Endothelial cell of umbilical vein (primary cell): Measurements from ENCODE around the gene ADAM10. TPM values are rescaled to one million over a fixed set of nuclear protein-coding genes. Genes with fewer than 3 reads are reported as not detected.

Experiments used
- BruUV-seq: library from RNA; stranded (reverse); fragments of 400-500 nt; replicated peaks from 2 replicates; lab custom pipeline; 2021; lab: Mats Ljungman, UMichigan
- CTCF ChIA-PET: fragments of 300-600, 350-600 bp; sonication (Branson Sonifier 250); formaldehyde crosslinking; loops from one replicate; lab custom pipeline; 2021; ENCODE audit warnings: antibody characterized with exemption, inconsistent platforms; lab: Charles Lee
- POLR2A ChIA-PET: fragments of 300-600, 350-600 bp; sonication (Branson Sonifier 250); formaldehyde crosslinking; loops from one replicate; lab custom pipeline; 2021; ENCODE audit warnings: antibody characterized with exemption, inconsistent platforms; lab: Charles Lee
- DNase-seq: peaks from one replicate; pipeline ENCODE4 v3.0.0-alpha.2; 2011; ENCODE audit warnings: low read depth, low spot score
- FAIRE-seq: peaks from 2 replicates; lab custom pipeline; 2011; peaks lifted over from hg19 to GRCh38; lab: Jason Lieb, UNC
- H2AFZ ChIP-seq: 2 replicates; pipeline ENCODE4 v1.6.0; 2012; ENCODE audit warnings: low read depth, low read length, control low read depth, inconsistent platforms
- H3K27ac ChIP-seq: 2 replicates; pipeline ENCODE4 v1.5.1; 2011; ENCODE audit warnings: low read depth, mild to moderate bottlenecking, control low read depth, low read length, moderate library complexity; ENCODE audit not compliant: insufficient read depth
- H3K27me3 ChIP-seq, 2 experiments: 2 replicates each; pipeline versions ENCODE4 v1.6.0 to v1.6.1; 2011; ENCODE audit warnings: low read length in 2 of 2, mixed read lengths in 1 of 2; ENCODE audit not compliant: control insufficient read depth in 2 of 2, insufficient read depth in 2 of 2
- H3K36me3 ChIP-seq, 2 experiments: 2 replicates in 1 of 2; 3 replicates in 1 of 2; pipeline ENCODE4 v1.5.1; 2011; ENCODE audit warnings: low read length in 2 of 2, mild to moderate bottlenecking in 1 of 2, moderate library complexity in 1 of 2; ENCODE audit not compliant: control insufficient read depth in 2 of 2, insufficient read depth in 2 of 2; ENCODE audit errors: extremely low read depth in 1 of 2
- H3K4me1 ChIP-seq: 3 replicates; pipeline ENCODE4 v1.5.1; 2011; ENCODE audit warnings: mild to moderate bottlenecking, low read length; ENCODE audit not compliant: control insufficient read depth, insufficient read depth; ENCODE audit errors: extremely low read depth
- H3K4me2 ChIP-seq: 2 replicates; pipeline ENCODE4 v1.6.1; 2011; ENCODE audit warnings: low read length, control low read depth, mixed read lengths; ENCODE audit not compliant: insufficient read depth
- H3K4me3 ChIP-seq, 3 experiments: fragments of 200-600 bp in 1 of 3; sonication (generic), shearing (Covaris generic) in 1 of 3; replicated peaks in 1 of 3; 2 replicates each; pipeline ENCODE4 v1.5.1; 2011 to 2016; ENCODE audit warnings: control low read depth in 3 of 3, low read length in 3 of 3, mild to moderate bottlenecking in 2 of 3, inconsistent platforms in 1 of 3, low read depth in 1 of 3, moderate library complexity in 1 of 3; ENCODE audit not compliant: insufficient read depth in 1 of 3
- H3K79me2 ChIP-seq: 2 replicates; pipeline ENCODE4 v1.6.0; 2012; ENCODE audit warnings: low read length, inconsistent platforms; ENCODE audit not compliant: control insufficient read depth, insufficient read depth
- H3K9ac ChIP-seq: replicated peaks from 2 replicates; pipeline ENCODE3; 2011; ENCODE audit warnings: low read length, control low read depth; ENCODE audit not compliant: insufficient read depth; ENCODE audit errors: extremely low read depth
- H3K9me1 ChIP-seq: replicated peaks from 3 replicates; pipeline ENCODE4 v1.6.0; 2011; ENCODE audit warnings: mild to moderate bottlenecking, low read length; ENCODE audit not compliant: control insufficient read depth, insufficient read depth; ENCODE audit errors: extremely low read depth
- H3K9me3 ChIP-seq: replicated peaks from 2 replicates; pipeline ENCODE4 v1.5.1; 2012; ENCODE audit warnings: low read length, inconsistent platforms; ENCODE audit not compliant: control insufficient read depth, insufficient read depth
- H4K20me1 ChIP-seq: replicated peaks from 2 replicates; pipeline ENCODE3; 2011; ENCODE audit warnings: mild to moderate bottlenecking, low read length; ENCODE audit not compliant: control insufficient read depth, insufficient read depth; ENCODE audit errors: extremely low read depth
- EZH2 ChIP-seq: IDR thresholded peaks from 2 replicates; pipeline ENCODE4 v1.6.1; 2012; ENCODE audit warnings: borderline replicate concordance, low read depth, mild to moderate bottlenecking, moderate library complexity, low read length, inconsistent platforms; ENCODE audit not compliant: severe bottlenecking
- FOS ChIP-seq: IDR thresholded peaks from 2 replicates; pipeline ENCODE4 v1.6.1; 2011; ENCODE audit warnings: mild to moderate bottlenecking, low read length, moderate library complexity, borderline replicate concordance; ENCODE audit not compliant: insufficient read depth
- GATA2 ChIP-seq: IDR thresholded peaks from 2 replicates; pipeline ENCODE4 v1.7.0; 2011; ENCODE audit warnings: low read depth, mild to moderate bottlenecking, moderate library complexity, mixed read lengths, low read length; ENCODE audit not compliant: insufficient read length, insufficient read depth
- JUN ChIP-seq: IDR thresholded peaks from 2 replicates; pipeline ENCODE4 v1.6.1; 2011; ENCODE audit warnings: borderline replicate concordance, low read depth; ENCODE audit not compliant: insufficient read length, insufficient read depth
- MAX ChIP-seq: IDR thresholded peaks from 2 replicates; pipeline ENCODE4 v1.6.1; 2011; ENCODE audit not compliant: insufficient read depth, insufficient read length
- MYC ChIP-seq: IDR thresholded peaks from one replicate; pipeline ENCODE4 v1.6.1; 2011; ENCODE audit warnings: mild to moderate bottlenecking, low read depth, low read length
- POLR2A ChIP-seq: IDR thresholded peaks from 2 replicates; pipeline ENCODE4 v1.6.1; 2012; ENCODE audit warnings: low read depth, mild to moderate bottlenecking, control low read depth, low read length
- POLR2AphosphoS5 ChIP-seq: IDR thresholded peaks from 2 replicates; pipeline ENCODE4 v1.6.1; 2012; ENCODE audit warnings: low read depth, mild to moderate bottlenecking, control low read depth, low read length, moderate library complexity; ENCODE audit not compliant: insufficient read depth
- dilution Hi-C: fragments of 300-500 bp; cut with MboI; formaldehyde crosslinking; loops from one replicate; pipeline ENCODE4 v1.15.0; 2019; ENCODE audit warnings: low sequenced_read_pairs; ENCODE audit not compliant: extremely low pct_ligation_motif_present
- intact Hi-C: fragments of 100-400 bp; cut with micrococcal nuclease; formaldehyde crosslinking; loops from one replicate; pipeline ENCODE4 v1.10.0; 2022
- polyA plus RNA-seq, 4 experiments: library from polyadenylated mRNA; depleted of rRNA in 3 of 4; stranded (reverse) in 3 of 4; unstranded in 1 of 4; fragments of >200 nt; gene quantifications; 2 replicates each; pipeline versions ENCODE4 v1.2.1 to v1.2.3, GENCODE V29; 2011 to 2012; ENCODE audit warnings: missing spikeins in 1 of 4
- total RNA-seq: library from RNA; stranded (reverse); gene quantifications from 2 replicates; pipeline ENCODE4 v1.2.3, GENCODE V29; 2021
- TF ChIP-seq, protein P1 (sequence below), 2 donors: IDR thresholded peaks; 1 replicate in 1 of 2; 2 replicates in 1 of 2; pipeline ENCODE4 v1.5.1; 2011; ENCODE audit warnings: low read length in 2 of 2, mild to moderate bottlenecking in 2 of 2, moderate library complexity in 2 of 2, control low read depth in 1 of 2, inconsistent platforms in 1 of 2, low read depth in 1 of 2; ENCODE audit not compliant: insufficient read depth in 1 of 2; ENCODE audit errors: extremely low read depth in 1 of 2

ADAM10 gene
- total and polyA plus RNA-seq, 2 donors (not counting 3 experiments of a cell fraction or from before 2014, with no cell fraction given): 91.3 to 203 TPM

- Histone ChIP-seq H4K20me1 (no peaks in the 10 kb centered on the region), H3K79me2 (no peaks in the 10 kb centered on the region), H3K4me1 (no peaks in the 10 kb centered on the region), H3K9me3 (no peaks in the 10 kb centered on the region), H3K27me3 (no peaks in the 10 kb centered on the region), H3K36me3 (peaks cover 0 to 2% of the 10 kb centered on the region in 2 experiments), H3K27ac (no peak overlapping the region), H3K9ac (no peak overlapping the region), H3K9me1 (no peaks in the 10 kb centered on the region), H3K4me3 (no peak overlapping the region), H2AFZ (no peak overlapping the region), H3K4me2 (no peak overlapping the region)
- TF ChIP-seq GATA2: no peak
- CTCF ChIA-PET: interaction anchor here (0.7 to 1.1 kb wide), 2 partner anchors 20 to 175 kb away, joined by 3 read pairs; no protein-coding TSS in a partner anchor
- DNase-seq: no peak
- dilution Hi-C loops: no loop called here
- POLR2A ChIA-PET: no interaction called here
- BruUV-seq: TSS peak; percentile 38
- intact Hi-C loops: no loop called here
- no peak for FAIRE-seq
These were observed 153.8 kb downstream of the ADAM10 start for GRCh38 chr15:58595516-58596263.

- BruUV-seq: no TSS peak
- CTCF ChIA-PET: interaction anchor here (1.1 kb wide), 1 partner anchor 21 kb away, joined by 3 read pairs; no protein-coding TSS in a partner anchor
- no peak for FAIRE-seq
These were observed 154.6 kb downstream of the ADAM10 start for GRCh38 chr15:58594898-58595297.

More at GRCh38 chr15:58594898-58595297, 154.6 kb downstream of the ADAM10 start:
- dilution Hi-C loops (no loop called here), intact Hi-C loops (no loop called here)
- no peak for TF ChIP-seq MAX
- no peak for TF ChIP-seq JUN
- TF ChIP-seq EZH2: no peak
- no peak for TF ChIP-seq POLR2AphosphoS5
- no peak for TF ChIP-seq GATA2
- TF ChIP-seq, protein P1, sequence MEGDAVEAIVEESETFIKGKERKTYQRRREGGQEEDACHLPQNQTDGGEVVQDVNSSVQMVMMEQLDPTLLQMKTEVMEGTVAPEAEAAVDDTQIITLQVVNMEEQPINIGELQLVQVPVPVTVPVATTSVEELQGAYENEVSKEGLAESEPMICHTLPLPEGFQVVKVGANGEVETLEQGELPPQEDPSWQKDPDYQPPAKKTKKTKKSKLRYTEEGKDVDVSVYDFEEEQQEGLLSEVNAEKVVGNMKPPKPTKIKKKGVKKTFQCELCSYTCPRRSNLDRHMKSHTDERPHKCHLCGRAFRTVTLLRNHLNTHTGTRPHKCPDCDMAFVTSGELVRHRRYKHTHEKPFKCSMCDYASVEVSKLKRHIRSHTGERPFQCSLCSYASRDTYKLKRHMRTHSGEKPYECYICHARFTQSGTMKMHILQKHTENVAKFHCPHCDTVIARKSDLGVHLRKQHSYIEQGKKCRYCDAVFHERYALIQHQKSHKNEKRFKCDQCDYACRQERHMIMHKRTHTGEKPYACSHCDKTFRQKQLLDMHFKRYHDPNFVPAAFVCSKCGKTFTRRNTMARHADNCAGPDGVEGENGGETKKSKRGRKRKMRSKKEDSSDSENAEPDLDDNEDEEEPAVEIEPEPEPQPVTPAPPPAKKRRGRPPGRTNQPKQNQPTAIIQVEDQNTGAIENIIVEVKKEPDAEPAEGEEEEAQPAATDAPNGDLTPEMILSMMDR (IDR thresholded peaks at IDR 0.05; ENCODE audit: extremely low read depth in 1 of 2, insufficient read depth in 1 of 2, low read depth in 1 of 2, low read length in 2 of 2): no peak
- no peak for TF ChIP-seq MYC
- TF ChIP-seq FOS: no peak
- no peak for TF ChIP-seq POLR2A
- Histone ChIP-seq H3K4me3 (no peak overlapping the region), H3K79me2 (no peaks in the 10 kb centered on the region), H3K9me1 (no peaks in the 10 kb centered on the region), H4K20me1 (no peaks in the 10 kb centered on the region), H3K4me1 (no peaks in the 10 kb centered on the region), H3K9me3 (no peaks in the 10 kb centered on the region), H2AFZ (no peak overlapping the region), H3K9ac (no peak overlapping the region), H3K36me3 (peaks cover 0 to 2% of the 10 kb centered on the region in 2 experiments), H3K27me3 (no peaks in the 10 kb centered on the region), H3K27ac (no peak overlapping the region), H3K4me2 (no peak overlapping the region)
- no peak for DNase-seq
- POLR2A ChIA-PET: no interaction called here
